Right renal cortex interstitium (tissue), 3 donors: ENCODE measurements around the gene KDM3B. TPM values are rescaled to one million over a fixed set of nuclear protein-coding genes. Genes with fewer than 3 reads are reported as not detected.
"Not testable (repeated sequence)": the region's sequence is repeated elsewhere in the genome, so short reads cannot be mapped to it uniquely, and the experiment has no call there.

Source experiments
- DNase-seq, 3 donors: peaks; one replicate each; pipeline ENCODE4 v3.0.0-alpha.2; 2013; ENCODE audit warnings: low read depth in 3 of 3, low spot score in 2 of 3
- polyA plus RNA-seq, 3 donors: library from polyadenylated mRNA; unstranded; fragments of 120-200 nt; gene quantifications; one replicate each; pipeline ENCODE4 v1.2.1, GENCODE V29; 2013; ENCODE audit not compliant: insufficient read length in 3 of 3

The KDM3B gene, protein sequence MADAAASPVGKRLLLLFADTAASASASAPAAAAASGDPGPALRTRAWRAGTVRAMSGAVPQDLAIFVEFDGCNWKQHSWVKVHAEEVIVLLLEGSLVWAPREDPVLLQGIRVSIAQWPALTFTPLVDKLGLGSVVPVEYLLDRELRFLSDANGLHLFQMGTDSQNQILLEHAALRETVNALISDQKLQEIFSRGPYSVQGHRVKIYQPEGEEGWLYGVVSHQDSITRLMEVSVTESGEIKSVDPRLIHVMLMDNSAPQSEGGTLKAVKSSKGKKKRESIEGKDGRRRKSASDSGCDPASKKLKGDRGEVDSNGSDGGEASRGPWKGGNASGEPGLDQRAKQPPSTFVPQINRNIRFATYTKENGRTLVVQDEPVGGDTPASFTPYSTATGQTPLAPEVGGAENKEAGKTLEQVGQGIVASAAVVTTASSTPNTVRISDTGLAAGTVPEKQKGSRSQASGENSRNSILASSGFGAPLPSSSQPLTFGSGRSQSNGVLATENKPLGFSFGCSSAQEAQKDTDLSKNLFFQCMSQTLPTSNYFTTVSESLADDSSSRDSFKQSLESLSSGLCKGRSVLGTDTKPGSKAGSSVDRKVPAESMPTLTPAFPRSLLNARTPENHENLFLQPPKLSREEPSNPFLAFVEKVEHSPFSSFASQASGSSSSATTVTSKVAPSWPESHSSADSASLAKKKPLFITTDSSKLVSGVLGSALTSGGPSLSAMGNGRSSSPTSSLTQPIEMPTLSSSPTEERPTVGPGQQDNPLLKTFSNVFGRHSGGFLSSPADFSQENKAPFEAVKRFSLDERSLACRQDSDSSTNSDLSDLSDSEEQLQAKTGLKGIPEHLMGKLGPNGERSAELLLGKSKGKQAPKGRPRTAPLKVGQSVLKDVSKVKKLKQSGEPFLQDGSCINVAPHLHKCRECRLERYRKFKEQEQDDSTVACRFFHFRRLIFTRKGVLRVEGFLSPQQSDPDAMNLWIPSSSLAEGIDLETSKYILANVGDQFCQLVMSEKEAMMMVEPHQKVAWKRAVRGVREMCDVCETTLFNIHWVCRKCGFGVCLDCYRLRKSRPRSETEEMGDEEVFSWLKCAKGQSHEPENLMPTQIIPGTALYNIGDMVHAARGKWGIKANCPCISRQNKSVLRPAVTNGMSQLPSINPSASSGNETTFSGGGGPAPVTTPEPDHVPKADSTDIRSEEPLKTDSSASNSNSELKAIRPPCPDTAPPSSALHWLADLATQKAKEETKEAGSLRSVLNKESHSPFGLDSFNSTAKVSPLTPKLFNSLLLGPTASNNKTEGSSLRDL (N-terminal part only)
- polyA plus RNA-seq = 100 to 1,000 TPM in 1 of 3 donors, 10 to 100 TPM in 2; 96.6 to 102 (median 98.6) TPM

DNA sequence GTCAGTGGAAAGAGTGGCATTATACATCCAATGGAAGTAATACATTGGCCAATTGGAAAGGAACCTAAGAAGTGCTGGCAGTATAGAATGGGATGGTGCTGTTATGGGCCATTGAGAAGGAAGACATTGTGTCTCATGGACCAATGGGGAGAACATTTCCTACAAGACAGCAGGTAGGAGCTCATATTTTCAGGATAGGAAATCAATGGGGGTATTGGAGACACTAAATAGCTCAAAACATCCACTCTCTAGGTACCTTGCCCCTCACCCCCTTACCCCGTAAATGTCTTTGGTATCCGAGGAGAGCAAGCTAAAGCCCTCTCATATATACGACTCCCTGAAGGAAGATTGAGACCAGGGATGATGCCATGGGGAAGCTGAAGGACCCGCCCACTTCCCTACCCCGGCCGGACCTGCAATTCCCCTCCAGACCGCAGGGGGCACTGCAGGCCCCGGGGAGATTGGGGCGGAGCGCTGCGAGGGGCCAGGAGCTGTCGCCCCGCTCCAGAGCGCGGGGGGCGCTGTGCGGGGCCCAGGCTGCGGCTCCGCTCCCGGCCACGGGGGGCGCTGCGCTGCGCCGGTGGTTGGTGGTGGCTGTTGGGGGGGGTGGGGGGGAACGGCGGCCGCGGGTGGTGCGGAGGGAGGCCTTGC lies at the start of gene KDM3B:
Gene KDM3B (plus strand): TSS at position 615 of the 651 bp plus-strand sequence. CDS start 111 bp downstream, outside the sequence.
- peak in 2 of 3 donors; percentile 71 to 80 for DNase-seq

DNA sequence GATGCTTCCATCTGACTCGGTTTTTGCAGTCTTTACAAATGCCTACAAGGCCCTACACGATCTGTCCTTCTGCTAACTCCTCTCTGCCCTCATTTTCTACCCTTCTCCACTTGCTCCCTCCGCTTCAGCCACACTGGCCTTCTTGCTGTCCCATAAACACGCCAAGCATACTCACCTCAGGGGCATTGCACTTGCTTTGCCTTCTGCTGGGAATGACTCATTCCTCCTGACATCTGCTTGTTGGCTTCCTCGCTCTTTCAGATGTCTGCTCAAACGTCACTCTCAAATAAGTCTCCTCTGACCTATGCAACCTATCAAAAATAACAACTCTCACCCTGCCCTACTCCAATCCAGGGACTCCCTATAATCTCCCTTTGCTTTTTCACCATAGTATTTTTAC lies 49.1 kb upstream of the KDM3B start:
- no peak for DNase-seq

DNA sequence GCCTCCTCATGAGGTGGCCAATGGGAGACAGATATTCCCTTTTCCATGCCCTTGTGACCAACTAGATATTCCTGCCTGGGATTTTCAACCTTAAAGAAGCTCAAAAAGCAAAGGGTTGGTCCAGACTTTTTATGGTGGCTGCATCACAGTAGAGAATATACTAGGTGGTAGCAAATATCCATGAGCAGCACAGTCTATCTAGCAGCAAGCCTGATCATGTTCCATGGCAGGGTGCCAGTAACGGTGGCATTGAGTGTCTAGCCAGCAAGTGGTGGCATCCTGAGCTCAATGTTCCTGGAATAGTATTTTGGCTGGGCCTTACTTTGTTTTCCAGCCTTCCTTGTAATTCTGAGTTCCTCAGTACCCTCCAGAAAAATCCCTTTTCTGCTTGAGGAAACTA lies 46.7 kb upstream of the KDM3B start:
- no peak for DNase-seq

DNA sequence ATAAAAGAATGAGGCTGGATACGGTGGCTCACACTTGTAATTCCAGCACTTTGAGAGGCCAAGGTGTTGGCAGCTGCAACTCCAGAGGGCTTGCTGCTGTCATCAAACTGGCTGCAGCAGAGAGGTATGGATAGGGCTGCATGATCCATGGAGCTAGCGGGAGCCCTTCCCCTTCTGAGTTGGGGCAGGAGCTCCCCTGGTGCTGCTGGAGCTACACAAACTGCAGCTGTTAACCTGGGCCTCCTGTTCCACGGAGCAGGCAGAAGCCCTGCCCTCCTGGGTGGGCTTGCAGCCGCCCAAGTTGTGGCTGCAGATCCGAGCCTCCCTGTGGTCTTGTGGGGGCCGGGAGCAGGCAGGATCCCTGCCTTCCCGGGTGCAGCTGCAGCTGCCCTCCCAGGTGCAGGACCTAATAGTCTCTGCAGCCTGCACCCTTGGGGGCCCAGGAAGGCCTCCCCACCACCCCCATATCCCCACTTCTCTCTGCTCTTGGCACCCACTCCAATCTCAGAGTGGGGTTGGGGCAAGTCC lies 36.7 kb upstream of the KDM3B start:
- no peak for DNase-seq

DNA sequence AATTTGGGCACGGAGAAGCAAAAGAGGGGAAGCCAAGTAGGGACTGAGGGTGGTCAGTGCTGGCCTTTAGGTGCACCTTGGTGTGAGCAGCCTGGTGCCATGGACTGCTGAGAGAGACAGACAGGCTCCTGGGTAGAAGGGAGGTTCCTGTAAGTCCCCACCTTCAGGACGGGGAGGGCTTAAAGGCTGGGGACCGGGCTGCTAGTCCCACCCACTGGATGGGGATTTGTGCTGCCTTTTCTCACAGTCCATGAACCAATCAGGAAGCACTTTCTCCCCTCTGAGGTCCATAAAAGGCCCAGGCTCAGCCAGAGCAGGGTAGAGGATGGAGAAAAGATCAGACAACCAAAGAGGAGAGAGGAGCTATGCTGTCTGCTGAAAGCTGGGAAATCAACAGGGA lies 36.1 kb upstream of the KDM3B start:
- DNase-seq = no peak

DNA sequence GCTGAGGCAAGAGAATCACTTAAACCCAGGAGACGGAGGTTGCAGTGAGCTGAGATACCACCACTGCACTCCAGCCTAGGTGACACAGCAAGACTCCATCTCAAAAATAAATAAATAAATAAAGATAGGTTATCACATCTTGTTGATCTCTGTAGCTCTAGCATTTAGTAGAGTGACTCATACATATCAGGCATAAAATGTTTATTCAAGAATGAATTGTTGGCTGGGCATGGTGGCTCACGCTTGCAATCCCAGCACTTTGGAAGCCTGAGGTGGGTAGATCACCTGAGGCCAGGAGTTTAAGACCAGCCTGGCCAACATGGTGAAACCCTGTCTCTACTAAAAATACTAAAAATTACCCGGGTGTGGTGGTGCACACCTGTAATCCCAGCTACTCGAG lies 34.3 kb upstream of the KDM3B start:
- not testable (repeated sequence) for DNase-seq

DNA sequence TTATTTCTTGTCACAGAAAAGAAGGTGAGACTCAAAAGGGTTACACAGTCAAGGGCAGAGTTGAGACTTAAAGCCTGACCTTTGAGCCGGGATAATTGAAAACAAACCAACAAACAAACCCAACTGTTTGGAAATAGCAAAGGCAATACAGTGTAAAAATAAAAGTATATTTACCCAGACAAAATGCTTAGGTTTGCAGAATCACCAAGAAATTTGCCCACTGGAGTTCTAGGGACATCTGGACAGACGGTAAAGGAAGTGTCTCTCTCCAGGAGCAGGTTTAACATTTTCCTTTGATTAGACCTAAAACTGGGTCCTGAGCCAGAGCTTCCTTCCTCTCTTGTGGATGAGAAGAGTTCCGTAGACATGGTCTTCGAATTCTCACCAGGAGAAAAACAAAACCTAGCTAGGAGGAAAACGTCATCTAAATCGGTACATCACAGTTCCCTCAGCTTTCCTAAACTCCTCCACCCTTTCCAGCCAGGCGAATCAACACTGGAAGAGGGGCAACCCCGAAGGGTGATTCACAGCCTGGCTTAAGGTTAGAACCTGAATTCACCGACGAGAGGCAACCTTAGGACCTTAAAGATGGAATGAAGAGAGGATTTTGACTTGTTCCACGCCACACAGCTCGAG lies 21.6 kb upstream of the KDM3B start:
- DNase-seq = no peak

DNA sequence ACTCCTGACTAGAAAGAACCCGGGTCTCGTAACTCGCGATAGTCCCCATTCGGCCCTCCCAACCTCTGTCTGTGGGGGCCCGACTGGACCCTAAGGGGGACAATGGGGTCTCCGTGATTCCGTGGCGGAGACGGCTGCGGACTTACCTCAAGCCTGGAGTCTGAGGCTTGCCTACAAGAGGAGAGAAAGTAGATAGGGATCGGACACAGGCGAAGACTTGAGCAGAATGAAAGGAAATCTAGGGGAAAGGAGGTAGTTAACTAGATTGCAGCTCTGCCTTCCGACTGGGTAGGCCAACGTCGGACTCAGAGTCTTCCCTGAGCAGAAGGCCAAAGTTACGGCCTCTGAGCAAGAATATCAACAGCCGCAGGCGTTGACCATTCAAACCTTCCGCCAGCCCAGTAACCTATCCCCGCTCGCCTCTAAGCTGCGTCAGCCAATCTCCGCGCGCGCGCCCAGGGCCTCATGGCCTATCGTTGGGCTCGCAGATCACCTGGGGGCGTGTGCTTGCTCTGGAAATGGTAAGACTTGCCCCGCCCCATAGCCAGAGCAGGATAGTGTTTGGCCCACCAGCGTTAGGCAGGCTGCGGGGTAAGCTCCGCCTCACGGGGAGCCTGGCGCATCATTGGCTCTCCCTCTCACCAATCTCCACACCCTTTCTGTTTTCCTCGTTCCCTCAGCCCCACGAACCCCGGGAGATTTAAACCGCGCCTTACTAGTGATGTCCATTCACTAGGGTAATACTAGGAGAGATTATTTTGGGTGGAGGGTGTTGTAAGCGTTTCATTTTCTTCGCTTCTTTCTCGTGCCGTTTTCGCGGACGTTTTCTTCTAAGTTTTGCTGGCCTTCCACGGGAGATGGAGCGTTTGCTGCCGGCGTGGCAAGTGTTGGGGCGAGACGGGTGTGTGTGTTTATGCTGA lies 20.8 kb upstream of the KDM3B start, which contains the start of gene CDC25C:
Gene CDC25C (minus strand): TSS at position 356 of the 920 bp plus-strand sequence. CDS start 624 bp downstream, outside the sequence.
- peak in 2 of 3 donors; percentile 95 to 97 for DNase-seq

DNA sequence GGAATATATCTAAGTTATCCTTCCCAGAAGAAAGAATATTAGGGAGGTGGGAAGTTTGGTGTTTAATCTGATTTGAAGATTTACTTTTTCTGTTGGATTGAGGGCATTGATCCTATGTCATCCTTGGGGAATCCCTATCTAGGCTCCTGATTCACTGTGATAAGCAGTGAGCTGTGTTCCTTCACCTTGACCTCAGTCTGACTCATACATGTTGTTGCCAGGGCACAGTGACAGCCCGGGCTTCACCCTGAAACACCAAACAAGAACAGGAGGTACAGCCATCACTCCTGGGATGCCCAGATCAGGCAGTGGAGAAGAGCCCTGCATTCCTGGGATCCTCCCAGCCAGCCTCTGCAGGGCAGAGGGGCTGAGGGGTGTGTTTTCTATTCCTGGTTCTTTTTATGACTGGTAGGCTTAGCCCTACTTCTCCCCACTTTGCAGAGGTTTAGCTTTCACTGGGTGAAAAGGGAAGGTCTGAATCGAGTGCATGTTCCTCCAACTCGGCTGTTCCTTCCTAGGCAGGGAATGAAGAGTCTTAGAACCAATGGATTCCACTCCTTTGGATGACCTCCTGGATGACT lies 17.5 kb upstream of the KDM3B start:
- no peak for DNase-seq

DNA sequence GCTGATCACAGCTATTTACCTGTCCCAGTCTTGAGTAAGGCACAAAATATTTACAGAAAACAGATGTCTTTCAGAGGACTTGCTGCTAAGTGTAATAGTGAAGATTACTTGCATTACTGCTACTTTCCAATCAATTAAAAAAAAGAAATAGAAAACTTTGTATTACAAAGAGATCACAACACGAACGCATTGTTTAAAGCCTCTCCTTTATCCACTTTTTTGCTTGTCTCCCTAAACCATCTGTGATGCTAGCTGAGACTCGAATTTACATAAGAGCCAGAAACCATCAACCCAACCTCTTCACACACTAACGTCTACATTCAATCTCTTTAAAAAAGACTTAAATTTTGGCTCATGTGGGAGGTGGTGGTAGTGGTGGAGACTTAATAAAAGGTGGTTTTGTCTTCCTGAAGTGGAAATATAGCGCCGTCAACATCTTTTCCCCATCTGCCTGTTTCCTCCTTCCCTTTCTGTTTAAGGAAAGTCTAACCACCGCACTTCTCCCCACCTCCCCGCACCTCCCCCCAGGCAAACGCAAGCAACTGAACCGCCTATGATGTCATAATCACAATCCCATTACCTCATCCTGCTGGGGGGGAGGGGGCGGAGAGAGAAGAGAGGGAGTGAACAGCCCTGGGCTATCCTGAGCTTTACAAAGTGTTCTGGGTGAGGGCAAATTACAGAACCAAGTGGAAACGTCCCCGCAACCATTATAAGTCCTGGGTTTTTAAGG lies 15.4 kb upstream of the KDM3B start:
- DNase-seq = peak in 2 of 3 donors; percentile 82 to 86

DNA sequence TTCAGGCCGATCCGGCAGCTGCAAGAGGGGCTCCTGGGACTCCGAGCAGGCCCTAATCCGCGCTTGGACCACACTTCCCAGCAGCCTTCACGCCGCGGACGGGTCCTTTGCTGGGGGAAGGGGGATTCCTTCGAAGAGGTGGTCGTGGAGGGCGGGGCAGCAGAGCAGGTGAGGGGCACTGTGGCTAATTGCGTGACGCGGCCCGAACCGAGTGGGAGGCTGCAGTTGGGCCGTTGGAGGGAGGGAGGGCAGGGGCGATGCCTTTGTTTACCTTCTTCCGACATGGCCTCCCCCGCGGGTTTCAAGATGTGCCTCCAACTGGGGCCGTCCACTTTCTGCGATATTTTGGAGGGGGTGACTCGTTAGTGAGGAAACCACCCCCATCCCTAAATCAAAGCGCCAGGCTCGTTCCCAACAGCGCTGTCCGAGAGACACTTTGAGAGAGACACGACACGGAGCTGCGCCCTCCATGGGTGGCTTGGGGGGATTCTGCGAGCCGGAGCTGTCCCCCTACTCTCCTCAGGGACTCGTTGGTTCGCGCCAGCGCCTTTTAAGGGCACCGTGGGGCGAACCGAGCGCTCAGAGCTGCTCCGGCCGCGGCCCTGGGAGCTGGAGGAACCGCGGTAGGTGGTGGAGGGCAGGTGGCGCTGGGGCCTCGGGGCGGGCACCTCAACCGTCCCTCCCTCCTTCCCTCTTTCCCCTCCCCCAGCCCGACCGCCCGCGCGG lies 14.6 kb upstream of the KDM3B start, which contains the start of gene FAM53C:
Gene FAM53C (plus strand): TSS at position 582 of the 726 bp plus-strand sequence. CDS start 3,070 bp downstream, outside the sequence.
- peak; percentile 90 to 97 (median 95) for DNase-seq

DNA sequence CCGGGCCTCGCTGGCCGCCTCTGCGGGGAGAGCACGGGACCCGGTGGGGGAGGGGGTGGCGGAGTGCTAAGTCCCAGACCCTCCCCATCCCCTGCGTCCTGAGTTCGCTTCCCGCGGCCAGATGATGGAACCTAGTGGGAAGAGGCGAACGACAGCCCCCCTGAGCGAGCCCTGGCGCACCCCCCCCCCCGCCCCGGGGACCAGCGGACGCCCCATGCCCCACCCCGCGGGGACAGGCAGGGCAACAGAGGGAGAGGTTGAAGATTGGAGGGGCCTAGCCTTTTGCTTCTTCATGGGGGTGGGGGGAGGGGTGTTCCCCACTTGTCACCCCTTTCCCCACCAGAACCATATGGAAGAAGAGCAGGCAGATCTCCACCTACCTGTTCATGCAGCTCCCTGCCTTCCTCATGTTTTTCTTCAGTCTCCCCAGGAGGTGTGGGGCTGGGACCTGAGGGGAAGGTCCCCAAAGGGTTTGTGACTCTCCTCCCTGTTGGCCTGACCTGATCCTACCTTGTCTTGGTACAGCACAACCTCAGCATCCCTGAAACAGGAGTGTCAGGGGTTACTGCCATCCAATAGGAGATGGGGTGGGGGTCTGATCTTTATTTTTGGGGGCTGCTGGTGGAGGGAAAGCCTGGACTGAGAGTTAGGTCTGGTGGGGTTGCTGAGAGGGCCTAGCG lies 13.9 kb upstream of the KDM3B start:
- no peak for DNase-seq

DNA sequence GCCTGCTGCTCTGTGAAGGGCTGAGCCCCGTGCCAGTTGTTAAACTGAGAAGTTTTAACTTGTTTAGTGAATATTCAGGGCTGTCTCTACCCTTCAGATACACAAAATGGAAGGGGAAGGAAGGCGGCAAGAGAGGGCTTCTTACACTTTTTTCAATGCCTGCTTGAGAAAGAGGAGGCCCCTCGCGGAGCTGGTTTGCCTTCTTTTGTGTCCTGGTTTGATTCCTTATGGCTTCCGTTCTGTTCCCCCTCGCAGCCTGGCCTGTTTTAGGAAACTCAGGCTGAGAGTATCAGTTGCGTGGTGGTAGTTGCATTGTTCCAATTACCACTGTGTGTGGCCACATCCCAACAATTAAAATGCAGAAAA lies 13.4 kb upstream of the KDM3B start:
- no peak for DNase-seq

DNA sequence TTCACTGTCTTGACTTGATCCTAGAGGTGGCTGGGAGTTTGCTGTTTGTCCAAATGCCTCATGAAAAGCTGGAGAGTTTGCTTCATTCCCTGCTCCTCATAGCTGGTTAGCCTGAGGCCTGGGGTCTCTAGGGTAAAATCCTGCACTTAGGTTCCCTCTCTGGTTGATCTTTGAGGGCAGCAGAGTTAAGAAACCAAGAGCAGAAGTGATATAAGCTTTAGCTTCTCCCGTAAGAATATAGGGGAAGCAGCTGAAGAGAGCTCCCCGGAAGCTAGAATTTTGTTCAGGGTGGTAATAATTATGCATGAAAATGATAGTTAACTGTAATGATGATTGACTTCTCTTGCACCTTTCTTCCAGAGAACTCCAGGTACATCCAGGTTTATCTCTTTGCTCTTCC lies 13.0 kb upstream of the KDM3B start:
- no peak for DNase-seq

DNA sequence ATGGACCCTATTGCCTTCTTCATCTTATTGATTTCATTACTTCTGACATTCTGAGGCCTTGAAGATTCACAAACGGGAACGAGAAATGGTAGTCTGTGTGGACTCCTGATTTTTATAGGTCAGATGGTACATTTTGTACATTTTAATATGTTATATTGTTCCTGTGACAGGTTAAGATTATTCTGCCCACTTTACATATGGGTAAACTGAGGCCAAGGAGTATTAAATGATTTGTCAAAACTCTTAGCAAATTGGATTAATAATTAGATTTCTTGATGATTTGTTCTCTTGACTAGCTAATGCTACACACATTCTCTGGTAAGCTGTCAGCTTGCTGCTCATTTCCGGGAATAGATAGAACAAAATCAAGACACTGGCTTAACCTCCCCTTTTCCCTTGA lies 12.5 kb upstream of the KDM3B start:
- no peak for DNase-seq
